Upper lobe of right lung (tissue), 1 donor: ENCODE data around the gene LYRM2. TPM values are rescaled to one million over a fixed set of nuclear protein-coding genes. Genes with fewer than 3 reads are reported as not detected.

ENCODE experiments used
- ATAC-seq: fragments of 200-7000 bp; cut with Tn5 transposase; one replicate; pipeline ENCODE4 v1.9.1; 2020; ENCODE audit warnings: mild to moderate bottlenecking, moderate library complexity
- DNase-seq: peaks from one replicate; pipeline ENCODE4 v3.0.0-alpha.2; 2020
- H3K27ac ChIP-seq: fragments of 200-600 bp; one replicate; pipeline ENCODE4 v1.8.0; 2022
- H3K27me3 ChIP-seq: fragments of 200-600 bp; one replicate; pipeline ENCODE4 v1.8.0; 2022; ENCODE audit warnings: mild to moderate bottlenecking
- H3K36me3 ChIP-seq: fragments of 200-600 bp; one replicate; pipeline ENCODE4 v1.8.0; 2022
- H3K4me1 ChIP-seq: fragments of 200-600 bp; one replicate; pipeline ENCODE4 v1.8.0; 2022
- H3K4me3 ChIP-seq: fragments of 200-600 bp; one replicate; pipeline ENCODE4 v1.8.0; 2022; ENCODE audit warnings: mild to moderate bottlenecking
- H3K9me3 ChIP-seq: fragments of 200-600 bp; one replicate; pipeline ENCODE4 v1.8.0; 2022
- CTCF ChIP-seq: fragments of 200-600 bp; IDR thresholded peaks from one replicate; pipeline ENCODE4 v1.8.0; 2022; ENCODE audit warnings: antibody characterized with exemption
- intact Hi-C: fragments of 100-400 bp; cut with DNase I; formaldehyde crosslinking; loops from one replicate; pipeline ENCODE4 v1.11.0; 2022
- total RNA-seq: library from RNA; stranded (reverse); fragmentation: NEBNext Ultra II Directional; extraction: Animal tissue kit (Norgen Biotek cat#: 25700); gene quantifications from one replicate; pipeline ENCODE4 v1.2.1, GENCODE V29; 2021
- donor health status: DM: no; HTN: yes; CAD: no; lungs with severe emphysema.

LYRM2 gene
- total RNA-seq, 1 donor from 2014 or later = 32.9 TPM

DNA sequence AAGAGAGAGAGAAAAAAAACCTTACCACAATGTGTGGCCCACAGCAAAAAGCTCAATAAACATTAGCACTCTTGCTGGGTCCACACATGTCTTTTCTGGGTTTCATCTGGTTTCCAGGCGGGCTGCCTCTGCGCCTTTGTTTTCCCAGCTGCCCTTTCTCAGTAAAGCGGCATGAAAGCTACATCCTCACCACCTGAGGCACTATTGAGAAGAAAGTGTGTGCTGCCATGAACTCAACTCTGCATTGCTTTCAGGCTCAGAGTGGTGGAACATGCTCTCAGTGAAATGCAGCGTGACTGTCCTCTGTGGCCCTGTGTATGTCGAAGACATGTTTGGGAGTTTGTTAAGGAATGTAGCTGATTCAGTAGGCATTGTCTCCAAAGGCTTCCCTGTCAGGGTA lies 102.3 kb downstream of the LYRM2 start:
- DNase-seq (no peak), ATAC-seq (no peak)
- no peak for TF ChIP-seq CTCF
- Histone ChIP-seq H3K4me3 (no peak overlapping the region), H3K4me1 (no peaks in the 10 kb centered on the region), H3K9me3 (no peaks in the 10 kb centered on the region), H3K27me3 (no peaks in the 10 kb centered on the region), H3K36me3 (no peaks in the 10 kb centered on the region), H3K27ac (no peak overlapping the region)
- intact Hi-C loops = no loop called here

DNA sequence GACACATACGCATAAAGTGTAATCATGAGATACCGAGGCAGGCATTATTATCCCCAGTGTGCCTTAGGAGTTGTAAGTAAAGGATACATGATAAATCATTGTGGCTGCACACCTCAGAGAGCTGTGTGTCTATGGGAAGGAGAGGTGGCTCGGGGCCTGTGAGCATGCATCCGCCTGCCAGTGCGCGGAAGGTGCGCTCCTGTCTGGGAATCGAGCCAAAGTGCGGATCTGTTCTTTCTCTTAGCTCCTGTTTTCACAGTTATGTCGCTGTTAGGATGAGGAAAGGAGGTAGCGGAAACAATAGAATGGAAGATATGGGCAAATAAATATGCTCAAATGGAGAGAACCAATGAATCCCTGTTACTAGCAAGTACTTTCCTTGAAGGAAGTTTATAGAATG lies 107.6 kb downstream of the LYRM2 start:
- Histone ChIP-seq H3K4me1 (no peaks in the 10 kb centered on the region), H3K27me3 (no peaks in the 10 kb centered on the region), H3K9me3 (no peaks in the 10 kb centered on the region), H3K4me3 (no peak overlapping the region), H3K36me3 (no peaks in the 10 kb centered on the region), H3K27ac (no peak overlapping the region)
- no peak for ATAC-seq
- TF ChIP-seq CTCF = no peak
- DNase-seq = no peak
- intact Hi-C loops = no loop called here

- no peak overlapping the region for H3K4me3 ChIP-seq
- H3K36me3 ChIP-seq = no peaks in the 10 kb centered on the region
- no peaks in the 10 kb centered on the region for H3K27me3 ChIP-seq
- no peak for TF ChIP-seq CTCF
- no peak overlapping the region for H3K27ac ChIP-seq
- intact Hi-C loops = no loop called here
- H3K9me3 ChIP-seq = no peaks in the 10 kb centered on the region
- DNase-seq (no peak), ATAC-seq (no peak)
- no peaks in the 10 kb centered on the region for H3K4me1 ChIP-seq
Measured at GRCh38 chr6:89528866-89529265, 109.7 kb downstream of the LYRM2 start.

DNA sequence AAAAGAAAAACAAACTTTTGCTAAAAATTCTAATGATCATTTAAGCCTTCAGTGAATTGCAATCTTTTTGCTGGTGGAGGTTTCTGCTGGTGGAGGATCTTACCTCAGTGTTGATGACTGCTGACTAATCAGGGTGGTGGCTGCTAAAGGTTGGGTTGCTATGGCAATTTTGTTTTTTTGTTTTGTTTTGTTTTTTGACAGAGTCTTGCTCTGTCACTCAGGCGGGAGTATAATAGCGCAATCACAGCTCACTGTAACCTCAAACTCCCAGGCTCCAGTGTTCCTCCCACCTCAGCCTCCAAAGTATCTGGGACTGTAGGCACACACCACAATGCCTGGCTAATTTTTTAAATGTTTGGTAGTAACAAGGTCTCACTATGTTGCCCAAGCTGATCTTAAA lies 110.9 kb downstream of the LYRM2 start:
- H3K27ac ChIP-seq = no peak overlapping the region
- H3K9me3 ChIP-seq = no peaks in the 10 kb centered on the region
- no peak for ATAC-seq
- DNase-seq = no peak
- H3K4me3 ChIP-seq = no peak overlapping the region
- H3K27me3 ChIP-seq = no peaks in the 10 kb centered on the region
- intact Hi-C loops = no loop called here
- H3K36me3 ChIP-seq = no peaks in the 10 kb centered on the region
- TF ChIP-seq CTCF = no peak
- no peaks in the 10 kb centered on the region for H3K4me1 ChIP-seq

- no peak for ATAC-seq
- Histone ChIP-seq H3K27me3 (no peaks in the 10 kb centered on the region), H3K9me3 (no peaks in the 10 kb centered on the region), H3K27ac (no peak overlapping the region), H3K4me3 (no peak overlapping the region), H3K36me3 (no peaks in the 10 kb centered on the region), H3K4me1 (no peaks in the 10 kb centered on the region)
- TF ChIP-seq CTCF = no peak
- intact Hi-C loops = no loop called here
- no peak for DNase-seq
Measured at GRCh38 chr6:89526563-89526869, 112.0 kb downstream of the LYRM2 start.

DNA sequence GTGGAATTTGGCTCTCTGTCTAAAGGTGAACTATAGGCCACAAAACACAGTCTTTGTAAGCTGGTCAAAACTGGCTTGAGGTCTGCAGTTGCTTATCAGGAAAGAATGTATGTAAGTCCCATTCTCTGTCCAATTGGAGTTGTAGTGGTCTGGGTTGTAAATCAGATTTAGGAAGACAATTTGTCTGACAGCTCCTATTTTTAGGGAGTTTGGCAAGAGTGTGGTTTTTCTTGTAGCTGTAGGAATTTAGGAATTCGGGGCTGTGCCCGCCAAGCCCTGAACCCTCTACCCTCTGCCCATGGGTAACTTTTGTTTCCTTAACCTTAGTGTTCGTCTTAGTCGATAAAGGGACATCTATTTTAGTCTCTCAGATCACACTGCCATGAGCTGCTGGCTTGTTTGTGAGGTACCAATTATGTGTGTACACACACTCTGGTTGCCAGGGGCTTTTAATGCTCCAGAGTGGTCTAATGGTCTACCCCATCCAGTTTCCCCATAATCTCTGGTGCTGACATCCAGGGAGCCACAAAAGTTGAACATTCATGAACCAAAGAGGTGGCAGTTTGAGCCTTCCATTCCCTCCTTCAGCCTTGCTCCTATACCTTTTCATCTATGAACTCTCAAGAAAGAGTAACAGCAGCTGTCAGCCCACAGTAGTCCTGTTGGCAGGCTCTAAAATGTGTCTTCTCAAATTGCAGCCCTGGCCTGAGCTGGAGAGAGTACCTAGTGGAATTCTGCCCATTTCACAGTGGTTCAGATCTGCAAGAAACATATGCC lies 112.6 kb downstream of the LYRM2 start:
- Histone ChIP-seq H3K4me3 (no peak overlapping the region), H3K9me3 (no peaks in the 10 kb centered on the region), H3K4me1 (no peaks in the 10 kb centered on the region), H3K36me3 (no peaks in the 10 kb centered on the region), H3K27ac (no peak overlapping the region), H3K27me3 (no peaks in the 10 kb centered on the region)
- ATAC-seq = no peak
- no peak for TF ChIP-seq CTCF
- no peak for DNase-seq
- intact Hi-C loops = no loop called here
